Activated naive CD8-positive, alpha-beta T cell treated with anti-CD3 and anti-CD28 coated beads for 36 hours (primary cell): Measurements from ENCODE around the gene CSTF3. TPM values are rescaled to one million over a fixed set of nuclear protein-coding genes. Genes with fewer than 3 reads are reported as not detected.
"Not testable (repeated sequence)": the region's sequence is repeated elsewhere in the genome, so short reads cannot be mapped to it uniquely, and the experiment has no call there.

ENCODE experiments used
- DNase-seq: peaks from one replicate; pipeline ENCODE4 v3.0.0; 2021
- H3K27ac Mint-ChIP-seq: one replicate; pipeline ENCODE4 v1.8.0; 2022; ENCODE audit warnings: mild to moderate bottlenecking, moderate library complexity, mixed read lengths
- H3K27me3 Mint-ChIP-seq: one replicate; pipeline ENCODE4 v1.8.0; 2022; ENCODE audit warnings: mild to moderate bottlenecking, mixed read lengths
- H3K36me3 Mint-ChIP-seq: one replicate; pipeline ENCODE4 v1.8.0; 2021; ENCODE audit warnings: mild to moderate bottlenecking, mixed read lengths
- H3K4me1 Mint-ChIP-seq: one replicate; pipeline ENCODE4 v1.8.0; 2021; ENCODE audit warnings: mixed read lengths
- H3K4me3 Mint-ChIP-seq: one replicate; pipeline ENCODE4 v1.8.0; 2022; ENCODE audit warnings: mild to moderate bottlenecking, moderate library complexity, mixed read lengths
- H3K9me3 Mint-ChIP-seq: one replicate; pipeline ENCODE4 v1.8.0; 2022; ENCODE audit warnings: mixed read lengths
- total RNA-seq, 2 experiments: library from RNA; stranded (reverse); gene quantifications; one replicate each; pipeline ENCODE4 v1.2.3, GENCODE V29; 2021

Gene CSTF3
- total RNA-seq, 2 experiments from 2014 or later = 38.7 to 45.1 TPM

DNA sequence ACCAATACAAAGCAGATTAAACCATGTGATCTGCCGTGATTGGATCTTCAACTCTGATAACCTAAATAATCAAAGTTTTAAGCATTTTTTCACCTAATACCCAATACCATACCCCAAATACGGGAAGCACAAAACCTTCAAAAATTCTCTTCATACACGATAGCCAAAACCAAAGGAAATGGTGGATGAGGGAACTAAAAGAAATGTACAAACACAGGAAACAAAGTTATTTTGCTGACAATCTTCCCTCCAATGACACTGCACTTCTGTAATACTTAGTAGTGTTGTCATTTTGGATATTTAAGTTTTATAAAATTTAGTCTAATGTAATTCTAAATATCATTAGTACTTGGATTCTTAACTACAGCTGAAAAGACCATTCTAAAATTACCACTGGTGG lies 27.0 kb downstream of the CSTF3 start:
- DNase-seq = no peak
- Mint-ChIP-seq H3K4me1 (peaks cover 8% of the 10 kb centered on the region), H3K27me3 (no peaks in the 10 kb centered on the region), H3K36me3 (peaks cover 18% of the 10 kb centered on the region), H3K4me3 (no peak overlapping the region), H3K9me3 (no peaks in the 10 kb centered on the region), H3K27ac (no peak overlapping the region)

GRCh38 chr11:33133761-33134160 lies 27.5 kb downstream of the CSTF3 start:
- DNase-seq = no peak
- no peak overlapping the region for H3K27ac Mint-ChIP-seq
- no peaks in the 10 kb centered on the region for H3K27me3 Mint-ChIP-seq
- no peak overlapping the region for H3K4me3 Mint-ChIP-seq
- H3K9me3 Mint-ChIP-seq = no peaks in the 10 kb centered on the region
- H3K4me1 Mint-ChIP-seq = peaks cover 12% of the 10 kb centered on the region
- peaks cover 20% of the 10 kb centered on the region for H3K36me3 Mint-ChIP-seq

GRCh38 chr11:33132510-33132909 lies 28.8 kb downstream of the CSTF3 start:
- no peaks in the 10 kb centered on the region for H3K27me3 Mint-ChIP-seq
- no peak for DNase-seq
- peaks cover 21% of the 10 kb centered on the region for H3K36me3 Mint-ChIP-seq
- peaks cover 18% of the 10 kb centered on the region for H3K4me1 Mint-ChIP-seq
- H3K4me3 Mint-ChIP-seq = no peak overlapping the region
- H3K27ac Mint-ChIP-seq = no peak overlapping the region
- H3K9me3 Mint-ChIP-seq = no peaks in the 10 kb centered on the region

DNA sequence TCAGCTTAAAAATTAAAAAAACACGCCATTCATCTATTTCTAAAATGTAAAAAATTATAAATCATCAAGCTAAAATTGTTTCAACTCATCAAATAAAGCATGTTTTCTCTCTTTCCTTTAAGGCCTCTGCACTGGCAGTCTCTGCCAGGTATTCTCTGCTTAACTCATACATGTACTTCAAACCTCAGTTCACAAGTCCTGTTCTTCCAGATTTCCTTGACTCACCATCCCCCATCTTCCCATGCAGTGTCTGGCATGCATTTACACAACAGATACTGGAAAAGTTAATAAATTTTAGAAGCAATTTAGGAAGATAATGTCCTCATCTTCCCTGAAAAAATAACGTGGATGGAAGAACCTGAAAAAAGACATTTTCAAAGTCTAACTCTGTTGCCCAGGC lies 32.5 kb downstream of the CSTF3 start:
- no peak for DNase-seq
- Mint-ChIP-seq H3K36me3 (peaks cover 38% of the 10 kb centered on the region), H3K9me3 (peaks cover 7% of the 10 kb centered on the region), H3K27me3 (no peaks in the 10 kb centered on the region), H3K4me1 (peaks cover 32% of the 10 kb centered on the region), H3K4me3 (no peak overlapping the region), H3K27ac (peak overlapping the region; percentile 59)

- Mint-ChIP-seq H3K4me3 (no peak overlapping the region), H3K27me3 (no peaks in the 10 kb centered on the region), H3K4me1 (peaks cover 30% of the 10 kb centered on the region), H3K27ac (no peak overlapping the region), H3K36me3 (peaks cover 26% of the 10 kb centered on the region), H3K9me3 (peaks cover 7% of the 10 kb centered on the region)
- no peak for DNase-seq
Measured at GRCh38 chr11:33125611-33126010, 35.7 kb downstream of the CSTF3 start.

DNA sequence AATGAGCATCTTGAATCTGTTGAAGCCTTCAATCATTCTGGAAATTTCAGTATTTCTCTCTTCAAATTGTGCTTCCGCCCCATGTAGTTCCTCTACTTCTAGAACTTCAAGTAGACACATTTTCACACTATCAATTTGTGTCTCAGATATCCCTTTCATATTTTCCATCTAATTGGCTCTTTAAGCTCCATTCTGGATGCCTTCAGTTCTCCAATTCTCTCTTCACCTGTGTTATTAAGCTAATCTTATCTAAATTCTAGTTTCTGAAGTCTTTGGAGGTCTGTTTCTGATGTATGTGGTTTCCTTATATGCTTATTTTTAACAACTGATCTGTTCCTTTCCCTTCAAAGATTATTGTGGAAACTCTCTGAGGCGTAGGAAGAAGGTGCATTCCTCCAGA lies 36.3 kb downstream of the CSTF3 start:
- no peak for DNase-seq
- H3K4me1 Mint-ChIP-seq = peaks cover 30% of the 10 kb centered on the region
- H3K36me3 Mint-ChIP-seq = peaks cover 26% of the 10 kb centered on the region
- H3K27me3 Mint-ChIP-seq = no peaks in the 10 kb centered on the region
- H3K9me3 Mint-ChIP-seq = peaks cover 7% of the 10 kb centered on the region
- no peak overlapping the region for H3K27ac Mint-ChIP-seq
- no peak overlapping the region for H3K4me3 Mint-ChIP-seq

DNA sequence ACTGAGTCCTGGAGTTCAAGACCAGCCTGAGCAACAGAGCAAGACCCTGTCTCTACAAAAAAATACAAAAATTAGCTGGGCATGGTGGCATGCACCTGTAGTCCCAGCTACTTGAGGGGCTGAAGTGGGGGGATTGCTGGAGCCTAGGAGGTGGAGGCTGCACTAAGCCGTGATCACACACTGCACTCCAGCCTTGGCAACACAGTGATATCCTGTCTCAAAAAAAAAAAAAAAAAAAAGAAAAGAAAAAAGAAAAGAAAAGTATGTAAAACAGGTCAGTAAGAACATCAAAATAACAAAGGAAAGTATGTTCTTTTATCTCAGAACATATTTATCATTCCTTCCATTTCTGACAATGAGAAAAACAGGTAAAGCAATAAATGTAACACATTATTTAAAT lies 38.6 kb downstream of the CSTF3 start:
- Mint-ChIP-seq H3K36me3 (peaks cover 23% of the 10 kb centered on the region), H3K4me1 (peaks cover 23% of the 10 kb centered on the region)
- DNase-seq, H3K27me3 Mint-ChIP-seq, H3K4me3 Mint-ChIP-seq, H3K27ac Mint-ChIP-seq, H3K9me3 Mint-ChIP-seq: not testable (repeated sequence)

DNA sequence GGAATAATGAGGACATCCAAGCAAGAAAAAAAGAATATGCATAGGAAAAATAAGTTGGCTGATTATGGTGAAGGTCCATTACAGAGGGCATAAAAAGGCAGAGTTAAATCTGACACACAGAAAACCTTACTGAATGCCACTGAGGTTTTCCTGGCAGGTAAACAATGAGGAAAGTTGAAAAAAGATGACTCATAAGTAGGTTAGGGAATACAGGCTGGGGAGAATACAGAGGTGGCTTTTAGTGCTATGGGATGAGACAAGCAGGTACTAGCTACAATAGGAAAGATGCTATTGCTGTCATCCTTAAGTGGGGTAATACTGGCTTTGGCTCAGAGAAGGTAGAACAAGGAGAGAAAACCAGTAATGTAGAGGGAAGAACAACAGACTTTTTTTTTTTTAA lies 44.7 kb downstream of the CSTF3 start:
- no peak for DNase-seq
- H3K9me3 Mint-ChIP-seq = no peaks in the 10 kb centered on the region
- no peaks in the 10 kb centered on the region for H3K36me3 Mint-ChIP-seq
- peaks cover 4% of the 10 kb centered on the region for H3K4me1 Mint-ChIP-seq
- H3K27me3 Mint-ChIP-seq = no peaks in the 10 kb centered on the region
- no peak overlapping the region for H3K27ac Mint-ChIP-seq
- no peak overlapping the region for H3K4me3 Mint-ChIP-seq

GRCh38 chr11:33110083-33110482 lies 51.2 kb downstream of the CSTF3 start:
- Mint-ChIP-seq H3K27me3 (no peaks in the 10 kb centered on the region), H3K9me3 (no peaks in the 10 kb centered on the region), H3K36me3 (peaks cover 5% of the 10 kb centered on the region), H3K4me1 (no peaks in the 10 kb centered on the region), H3K4me3 (no peak overlapping the region), H3K27ac (no peak overlapping the region)
- no peak for DNase-seq

GRCh38 chr11:33109294-33109895 lies 51.9 kb downstream of the CSTF3 start:
- H3K4me3 Mint-ChIP-seq = no peak overlapping the region
- no peak for DNase-seq
- H3K27ac Mint-ChIP-seq = no peak overlapping the region
- peaks cover 7% of the 10 kb centered on the region for H3K36me3 Mint-ChIP-seq
- no peaks in the 10 kb centered on the region for H3K27me3 Mint-ChIP-seq
- no peaks in the 10 kb centered on the region for H3K9me3 Mint-ChIP-seq
- no peaks in the 10 kb centered on the region for H3K4me1 Mint-ChIP-seq

DNA sequence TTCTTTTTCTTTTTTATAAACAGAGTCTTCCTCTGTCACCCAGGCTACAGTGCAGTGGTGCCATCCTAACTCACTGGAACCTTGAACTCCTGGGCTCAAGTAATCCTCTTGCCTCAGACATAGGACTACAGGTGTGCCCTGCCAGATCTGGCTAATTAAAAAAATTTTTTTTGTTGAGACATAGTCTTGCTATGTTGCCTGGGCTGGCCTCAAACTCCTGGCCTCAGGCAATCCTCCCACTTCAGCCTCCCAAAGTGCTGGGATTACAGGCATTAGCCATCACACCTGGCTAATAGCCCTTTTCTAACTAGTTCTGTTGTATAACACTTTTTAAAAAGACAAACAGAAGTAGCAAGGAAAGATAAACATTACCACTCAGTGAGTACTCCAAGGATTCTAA lies 57.4 kb downstream of the CSTF3 start:
- H3K36me3 Mint-ChIP-seq = peaks cover 11% of the 10 kb centered on the region
- no peaks in the 10 kb centered on the region for H3K4me1 Mint-ChIP-seq
- DNase-seq = no peak
- no peaks in the 10 kb centered on the region for H3K9me3 Mint-ChIP-seq
- no peaks in the 10 kb centered on the region for H3K27me3 Mint-ChIP-seq
- H3K27ac Mint-ChIP-seq = no peak overlapping the region
- no peak overlapping the region for H3K4me3 Mint-ChIP-seq

- H3K9me3 Mint-ChIP-seq = no peaks in the 10 kb centered on the region
- DNase-seq = no peak
- H3K27me3 Mint-ChIP-seq = no peaks in the 10 kb centered on the region
- no peak overlapping the region for H3K4me3 Mint-ChIP-seq
- H3K27ac Mint-ChIP-seq = no peak overlapping the region
- no peaks in the 10 kb centered on the region for H3K4me1 Mint-ChIP-seq
- peaks cover 18% of the 10 kb centered on the region for H3K36me3 Mint-ChIP-seq
Measured at GRCh38 chr11:33094157-33094556, 67.1 kb downstream of the CSTF3 start.

- Mint-ChIP-seq H3K9me3 (no peaks in the 10 kb centered on the region), H3K36me3 (peaks cover 15% of the 10 kb centered on the region), H3K4me3 (no peak overlapping the region), H3K4me1 (no peaks in the 10 kb centered on the region), H3K27me3 (no peaks in the 10 kb centered on the region), H3K27ac (no peak overlapping the region)
- DNase-seq = no peak
Measured at GRCh38 chr11:33089776-33090175, 71.5 kb downstream of the CSTF3 start.

DNA sequence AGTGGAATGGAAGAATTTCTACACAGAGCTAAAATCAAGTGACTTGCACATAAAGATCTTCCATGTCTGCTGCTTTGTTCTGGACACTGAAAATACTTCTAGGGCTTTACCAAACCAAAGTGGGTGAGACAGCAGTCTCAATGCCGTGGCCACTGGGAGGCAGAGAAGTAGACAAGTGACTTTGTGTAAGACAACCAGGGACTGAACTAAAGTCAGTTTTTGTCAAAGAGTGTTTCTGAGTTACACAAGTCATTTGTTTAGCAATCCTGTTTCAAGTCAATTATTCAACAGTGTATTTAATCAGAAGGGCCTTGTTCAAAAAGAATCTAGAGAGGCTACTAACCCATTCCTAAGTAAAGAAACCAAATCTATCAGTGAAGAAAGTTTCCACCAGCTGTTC lies 75.3 kb downstream of the CSTF3 start:
- H3K9me3 Mint-ChIP-seq = no peaks in the 10 kb centered on the region
- DNase-seq = no peak
- no peak overlapping the region for H3K4me3 Mint-ChIP-seq
- peaks cover 20% of the 10 kb centered on the region for H3K36me3 Mint-ChIP-seq
- H3K27ac Mint-ChIP-seq = no peak overlapping the region
- no peaks in the 10 kb centered on the region for H3K4me1 Mint-ChIP-seq
- H3K27me3 Mint-ChIP-seq = no peaks in the 10 kb centered on the region

DNA sequence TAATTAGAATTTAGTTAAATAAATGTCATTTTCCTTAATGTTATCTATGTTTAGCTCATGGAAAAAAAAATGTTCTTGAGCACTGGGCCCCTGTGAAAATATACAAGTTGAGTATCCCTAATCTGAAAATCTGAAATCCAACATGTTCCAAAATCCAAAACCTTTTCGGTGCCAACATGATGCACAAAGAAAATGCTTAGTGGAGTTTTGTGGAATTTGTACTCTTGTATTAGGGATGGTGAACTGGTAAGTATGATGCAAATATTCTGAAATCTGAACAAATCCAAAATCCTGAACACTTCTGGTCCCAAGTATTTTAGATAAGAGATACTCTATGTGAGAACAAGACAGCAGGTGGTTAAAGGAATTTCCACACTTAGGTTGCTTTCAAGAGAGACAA lies 77.4 kb downstream of the CSTF3 start:
- no peaks in the 10 kb centered on the region for H3K4me1 Mint-ChIP-seq
- H3K9me3 Mint-ChIP-seq = no peaks in the 10 kb centered on the region
- DNase-seq = no peak
- peaks cover 13% of the 10 kb centered on the region for H3K36me3 Mint-ChIP-seq
- no peak overlapping the region for H3K4me3 Mint-ChIP-seq
- H3K27ac Mint-ChIP-seq = no peak overlapping the region
- no peaks in the 10 kb centered on the region for H3K27me3 Mint-ChIP-seq

- Mint-ChIP-seq H3K27me3 (no peaks in the 10 kb centered on the region), H3K4me1 (no peaks in the 10 kb centered on the region), H3K36me3 (peaks cover 28% of the 10 kb centered on the region), H3K4me3 (no peak overlapping the region), H3K27ac (no peak overlapping the region), H3K9me3 (no peaks in the 10 kb centered on the region)
- no peak for DNase-seq
Measured at GRCh38 chr11:33072465-33072864, 88.8 kb downstream of the CSTF3 start.
